ENCODE data around the gene ATG9A. TPM values are rescaled to one million over a fixed set of nuclear protein-coding genes. Genes with fewer than 3 reads are reported as not detected.

The ATG9A gene
- total and polyA plus RNA-seq, 2 donors (not counting 1 experiment from before 2014, with no cell fraction given): 41.8 to 65.5 TPM

DNA sequence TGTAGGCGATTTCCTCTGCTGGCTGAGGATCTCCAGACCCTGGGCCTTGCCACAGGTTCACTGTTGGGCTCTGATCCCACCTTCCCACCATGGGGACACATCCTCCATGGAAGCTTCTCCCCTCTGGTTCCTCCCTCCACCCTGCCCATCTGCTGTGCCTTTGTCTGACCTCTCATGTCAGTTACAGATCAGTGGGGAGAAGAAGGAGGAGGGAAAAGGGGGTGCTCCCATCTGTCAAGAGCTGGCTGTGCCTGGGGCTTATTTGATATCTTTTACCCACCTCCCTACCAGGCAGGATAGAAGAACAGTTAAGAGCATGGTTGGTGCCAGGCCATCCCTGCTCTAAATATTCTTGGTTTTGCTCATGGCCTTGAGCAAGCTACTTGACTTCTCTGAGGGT is 37.5 kb upstream of the ATG9A start:
- TF ChIP-seq EZH2 (IDR thresholded peaks at IDR 0.05; ENCODE audit: borderline replicate concordance, insufficient read depth, low read depth, low read length, poor library complexity, severe bottlenecking): no peak
- TF ChIP-seq, protein P1, sequence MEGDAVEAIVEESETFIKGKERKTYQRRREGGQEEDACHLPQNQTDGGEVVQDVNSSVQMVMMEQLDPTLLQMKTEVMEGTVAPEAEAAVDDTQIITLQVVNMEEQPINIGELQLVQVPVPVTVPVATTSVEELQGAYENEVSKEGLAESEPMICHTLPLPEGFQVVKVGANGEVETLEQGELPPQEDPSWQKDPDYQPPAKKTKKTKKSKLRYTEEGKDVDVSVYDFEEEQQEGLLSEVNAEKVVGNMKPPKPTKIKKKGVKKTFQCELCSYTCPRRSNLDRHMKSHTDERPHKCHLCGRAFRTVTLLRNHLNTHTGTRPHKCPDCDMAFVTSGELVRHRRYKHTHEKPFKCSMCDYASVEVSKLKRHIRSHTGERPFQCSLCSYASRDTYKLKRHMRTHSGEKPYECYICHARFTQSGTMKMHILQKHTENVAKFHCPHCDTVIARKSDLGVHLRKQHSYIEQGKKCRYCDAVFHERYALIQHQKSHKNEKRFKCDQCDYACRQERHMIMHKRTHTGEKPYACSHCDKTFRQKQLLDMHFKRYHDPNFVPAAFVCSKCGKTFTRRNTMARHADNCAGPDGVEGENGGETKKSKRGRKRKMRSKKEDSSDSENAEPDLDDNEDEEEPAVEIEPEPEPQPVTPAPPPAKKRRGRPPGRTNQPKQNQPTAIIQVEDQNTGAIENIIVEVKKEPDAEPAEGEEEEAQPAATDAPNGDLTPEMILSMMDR (IDR thresholded peaks at IDR 0.05): no peak
- no peak overlapping the region for H3K9ac ChIP-seq (ENCODE audit: low read length)
- H3K9me3 ChIP-seq (ENCODE audit: control extremely low read depth in 1 of 3, control insufficient read depth in 2 of 3, insufficient read depth in 1 of 3, low read length in 2 of 3): no peaks in the 10 kb centered on the region
- H3K4me3 ChIP-seq (ENCODE audit: control extremely low read depth in 1 of 5, extremely low read depth in 1 of 5, insufficient read depth in 1 of 5, low read depth in 2 of 5, low read length in 4 of 5): no peak overlapping the region
- intact Hi-C loops (cut with micrococcal nuclease): no loop called here
- H3K4me3 Mint-ChIP-seq: no peak overlapping the region
- H2AFZ ChIP-seq (ENCODE audit: insufficient read depth, low read depth, low read length, poor library complexity, severe bottlenecking): no peak overlapping the region
- H3K27ac Mint-ChIP-seq: no peak overlapping the region
- H3K79me2 ChIP-seq (ENCODE audit: control insufficient read depth, insufficient read depth, low read length): peaks cover 5% of the 10 kb centered on the region
- H3K27me3 Mint-ChIP-seq: no peaks in the 10 kb centered on the region
- H3K27ac ChIP-seq (ENCODE audit: low read length in 2 of 2): no peak overlapping the region
- no peak overlapping the region for H3K4me2 ChIP-seq (replicated peaks; ENCODE audit: low read depth, low read length, poor library complexity, severe bottlenecking)
- DNase-seq (no peak), ATAC-seq (ENCODE audit: low read depth) (no peak)
- H4K20me1 ChIP-seq (ENCODE audit: control insufficient read depth, insufficient read depth, low read length, poor library complexity, severe bottlenecking): no peaks in the 10 kb centered on the region
- no peaks in the 10 kb centered on the region for H3K4me1 Mint-ChIP-seq
- no CpG with 5 or more reads among the region's 1 CpG for WGBS (ENCODE audit: insufficient coverage)
- H3K9me3 Mint-ChIP-seq (ENCODE audit: insufficient read depth): no peaks in the 10 kb centered on the region
- H3K36me3 ChIP-seq (replicated peaks in 1 of 2; ENCODE audit: control extremely low read depth in 1 of 2, control insufficient read depth in 1 of 2, extremely low read depth in 1 of 2, insufficient read depth in 2 of 2, low read length in 1 of 2): no peaks in the 10 kb centered on the region
- ChIA-PET CTCF (interaction anchor here (0.7 to 2.0 kb wide), 2 partner anchors 10 to 35 kb away, joined by 3 to 11 read pairs; no protein-coding TSS in a partner anchor), POLR2A (no interaction called here)
- no peaks in the 10 kb centered on the region for H3K4me1 ChIP-seq (ENCODE audit: control insufficient read depth in 2 of 2, insufficient read depth in 2 of 2, low read length in 2 of 2)
- H3K27me3 ChIP-seq (replicated peaks in 1 of 4; ENCODE audit: control extremely low read depth in 1 of 4, control insufficient read depth in 3 of 4, insufficient read depth in 4 of 4, low read length in 3 of 4): no peaks in the 10 kb centered on the region

DNA sequence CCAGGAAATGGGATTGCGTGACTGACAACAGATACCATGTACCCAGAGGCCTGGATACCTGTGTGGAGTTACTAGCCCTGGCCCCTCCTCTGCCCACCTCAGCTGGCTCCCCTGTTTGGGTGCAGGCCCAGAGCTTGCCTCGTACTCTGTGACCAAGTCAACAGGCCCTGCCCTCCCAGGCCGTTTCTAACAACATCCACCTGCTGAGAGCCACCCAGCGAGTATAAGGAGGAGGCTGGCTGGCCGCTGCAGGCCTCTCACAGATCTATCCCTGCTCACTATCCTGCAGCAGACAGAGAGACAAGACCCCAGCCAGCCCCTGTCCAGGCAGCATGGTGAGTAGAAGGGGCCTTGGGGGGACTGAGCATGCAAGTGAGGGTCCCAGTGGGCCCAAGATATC is 36.8 kb upstream of the ATG9A start:
- Mint-ChIP-seq H3K4me3 (no peak overlapping the region), H3K27me3 (no peaks in the 10 kb centered on the region), H3K9me3 (ENCODE audit: insufficient read depth) (no peaks in the 10 kb centered on the region), H3K27ac (no peak overlapping the region), H3K4me1 (no peaks in the 10 kb centered on the region)
- Histone ChIP-seq H3K36me3 (replicated peaks in 1 of 2; ENCODE audit: control extremely low read depth in 1 of 2, control insufficient read depth in 1 of 2, extremely low read depth in 1 of 2, insufficient read depth in 2 of 2, low read length in 1 of 2) (no peaks in the 10 kb centered on the region), H3K9me3 (ENCODE audit: control extremely low read depth in 1 of 3, control insufficient read depth in 2 of 3, insufficient read depth in 1 of 3, low read length in 2 of 3) (no peaks in the 10 kb centered on the region), H3K4me3 (ENCODE audit: control extremely low read depth in 1 of 5, extremely low read depth in 1 of 5, insufficient read depth in 1 of 5, low read depth in 2 of 5, low read length in 4 of 5) (no peak overlapping the region), H2AFZ (ENCODE audit: insufficient read depth, low read depth, low read length, poor library complexity, severe bottlenecking) (no peak overlapping the region), H4K20me1 (ENCODE audit: control insufficient read depth, insufficient read depth, low read length, poor library complexity, severe bottlenecking) (no peaks in the 10 kb centered on the region), H3K4me1 (ENCODE audit: control insufficient read depth in 2 of 2, insufficient read depth in 2 of 2, low read length in 2 of 2) (no peaks in the 10 kb centered on the region), H3K4me2 (replicated peaks; ENCODE audit: low read depth, low read length, poor library complexity, severe bottlenecking) (no peak overlapping the region), H3K27me3 (replicated peaks in 1 of 4; ENCODE audit: control extremely low read depth in 1 of 4, control insufficient read depth in 3 of 4, insufficient read depth in 4 of 4, low read length in 3 of 4) (no peaks in the 10 kb centered on the region), H3K27ac (ENCODE audit: low read length in 2 of 2) (no peak overlapping the region), H3K79me2 (ENCODE audit: control insufficient read depth, insufficient read depth, low read length) (no peaks in the 10 kb centered on the region), H3K9ac (ENCODE audit: low read length) (no peak overlapping the region)
- CTCF ChIA-PET: interaction anchor here (1.3 to 2.0 kb wide), 2 partner anchors 10 to 29 kb away, joined by 7 to 11 read pairs; no protein-coding TSS in a partner anchor
- intact Hi-C loops (cut with micrococcal nuclease): no loop called here
- POLR2A ChIA-PET: interaction anchor here (0.7 to 1.1 kb wide), 2 partner anchors 13 to 28 kb away, joined by 3 to 4 read pairs; partner anchors contain the start of gene TUBA4A
- DNase-seq (no peak), ATAC-seq (ENCODE audit: low read depth) (no peak)
- WGBS (ENCODE audit: insufficient coverage): 94% methylated on average over 3 of the region's 5 CpGs
- TF ChIP-seq EZH2 (IDR thresholded peaks at IDR 0.05; ENCODE audit: borderline replicate concordance, insufficient read depth, low read depth, low read length, poor library complexity, severe bottlenecking): no peak
- TF ChIP-seq, protein P1 (IDR thresholded peaks at IDR 0.05): no peak
